IMR-90 (cell line): ENCODE measurements around the gene NPHP4. TPM values are rescaled to one million over a fixed set of nuclear protein-coding genes. Genes with fewer than 3 reads are reported as not detected.

ENCODE experiments used
- ATAC-seq: fragments of 200-7000 bp; cut with Tn5 transposase; 2 replicates; pipeline ENCODE4 v1.9.1; 2020; ENCODE audit warnings: low read depth, mild to moderate bottlenecking, moderate library complexity
- BruUV-seq: library from RNA; stranded (reverse); fragments of 400-500 nt; replicated peaks from 2 replicates; lab custom pipeline; 2021; lab: Mats Ljungman, UMichigan
- CTCF ChIA-PET: fragments of 300-600 bp; formaldehyde crosslinking; extraction: SDS; loops from one replicate; lab custom pipeline; 2021; ENCODE audit warnings: antibody characterized with exemption; lab: Yijun Ruan, JAX
- POLR2A ChIA-PET: fragments of 300-600 bp; sonication (Branson Sonifier 250); formaldehyde crosslinking; loops from one replicate; lab custom pipeline; 2022; ENCODE audit warnings: antibody characterized with exemption; ENCODE audit not compliant: unreplicated experiment; lab: Charles Lee
- DNase-seq: peaks from one replicate; pipeline ENCODE4 v3.0.0; 2013
- H2AFZ ChIP-seq: replicated peaks from 2 replicates; pipeline ENCODE3; 2013; ENCODE audit warnings: low read length, mild to moderate bottlenecking; ENCODE audit not compliant: poor library complexity
- H2AK5ac ChIP-seq: 2 replicates; pipeline ENCODE4 v1.6.1; 2013; ENCODE audit warnings: low read depth, low read length, inconsistent platforms
- H2AK9ac ChIP-seq: replicated peaks from 2 replicates; pipeline ENCODE3; 2013; ENCODE audit warnings: mild to moderate bottlenecking, low read depth, low read length, moderate library complexity; ENCODE audit not compliant: poor library complexity
- H2BK120ac ChIP-seq: 2 replicates; pipeline ENCODE4 v1.6.1; 2013; ENCODE audit warnings: low read depth, low read length, inconsistent platforms
- H2BK15ac ChIP-seq: 3 replicates; pipeline ENCODE4 v1.6.1; 2013; ENCODE audit warnings: low read depth, low read length, inconsistent platforms
- H2BK20ac ChIP-seq: 2 replicates; pipeline ENCODE4 v1.6.1; 2013; ENCODE audit warnings: low read depth, mild to moderate bottlenecking, inconsistent platforms, low read length, moderate library complexity
- H2BK5ac ChIP-seq: 2 replicates; pipeline ENCODE4 v1.6.1; 2013; ENCODE audit warnings: mild to moderate bottlenecking, low read depth, low read length, inconsistent platforms; ENCODE audit not compliant: poor library complexity, severe bottlenecking
- H3K14ac ChIP-seq: replicated peaks from 2 replicates; pipeline ENCODE4 v1.6.1; 2013; ENCODE audit warnings: low read depth, low read length, inconsistent platforms
- H3K18ac ChIP-seq: 2 replicates; pipeline ENCODE4 v1.6.1; 2013; ENCODE audit warnings: low read depth, low read length, control low read depth
- H3K23ac ChIP-seq: 2 replicates; pipeline ENCODE4 v1.6.1; 2013; ENCODE audit warnings: low read depth, low read length, inconsistent platforms
- H3K27ac ChIP-seq: 2 replicates; pipeline ENCODE4 v1.5.1; 2013; ENCODE audit warnings: mild to moderate bottlenecking, control low read depth, low read length; ENCODE audit not compliant: insufficient read depth
- H3K27me3 ChIP-seq: 2 replicates; pipeline ENCODE4 v1.6.1; 2013; ENCODE audit warnings: low read length; ENCODE audit not compliant: control insufficient read depth, insufficient read depth
- H3K36me3 ChIP-seq: 2 replicates; pipeline ENCODE4 v1.6.1; 2013; ENCODE audit warnings: low read length, mixed read lengths; ENCODE audit not compliant: control insufficient read depth, insufficient read depth
- H3K4ac ChIP-seq: 2 replicates; pipeline ENCODE4 v1.6.1; 2013; ENCODE audit warnings: low read depth, low read length, inconsistent platforms
- H3K4me1 ChIP-seq: 2 replicates; pipeline ENCODE4 v1.6.1; 2013; ENCODE audit warnings: low read length, mixed read lengths; ENCODE audit not compliant: control insufficient read depth, insufficient read depth
- H3K4me2 ChIP-seq: 2 replicates; pipeline ENCODE4 v1.6.1; 2013; ENCODE audit warnings: low read depth, mild to moderate bottlenecking, control low read depth, low read length, moderate library complexity
- H3K4me3 ChIP-seq: 2 replicates; pipeline ENCODE4 v1.5.1; 2013; ENCODE audit warnings: low read depth, mild to moderate bottlenecking, control low read depth, low read length, moderate library complexity; ENCODE audit not compliant: insufficient read depth
- H3K56ac ChIP-seq: 2 replicates; pipeline ENCODE4 v1.6.1; 2013; ENCODE audit warnings: low read length, inconsistent platforms; ENCODE audit not compliant: insufficient read depth; ENCODE audit errors: extremely low read depth
- H3K79me1 ChIP-seq, 2 experiments: 2 replicates each; pipeline ENCODE4 v1.6.1; 2013; ENCODE audit warnings: low read length in 2 of 2, inconsistent platforms in 1 of 2, low read depth in 1 of 2
- H3K9ac ChIP-seq: 2 replicates; pipeline ENCODE4 v1.6.1; 2013; ENCODE audit warnings: low read depth, low read length, control low read depth
- H3K9me1 ChIP-seq: 2 replicates; pipeline ENCODE4 v1.6.1; 2013; ENCODE audit warnings: low read length, inconsistent platforms; ENCODE audit not compliant: insufficient read depth
- H3K9me3 ChIP-seq: 2 replicates; pipeline ENCODE4 v1.6.1; 2013; ENCODE audit warnings: low read length; ENCODE audit not compliant: control insufficient read depth, insufficient read depth
- H4K20me1 ChIP-seq: 2 replicates; pipeline ENCODE4 v1.6.1; 2013; ENCODE audit warnings: low read length, inconsistent platforms; ENCODE audit not compliant: insufficient read depth
- H4K5ac ChIP-seq: 2 replicates; pipeline ENCODE4 v1.6.1; 2013; ENCODE audit warnings: mild to moderate bottlenecking, low read depth, low read length, control low read depth
- H4K8ac ChIP-seq, 2 experiments: 2 replicates each; pipeline ENCODE4 v1.6.1; 2013; ENCODE audit warnings: low read depth in 2 of 2, low read length in 2 of 2, control low read depth in 1 of 2, inconsistent platforms in 1 of 2
- H4K91ac ChIP-seq: 2 replicates; pipeline ENCODE4 v1.6.1; 2013; ENCODE audit warnings: low read depth, low read length, inconsistent platforms; ENCODE audit not compliant: insufficient read depth
- CEBPB ChIP-seq: IDR thresholded peaks from 2 replicates; pipeline ENCODE4 v1.6.1; 2012; ENCODE audit warnings: low read depth, low read length, improper control_type of control experiment
- CHD1 ChIP-seq: IDR thresholded peaks from 2 replicates; pipeline ENCODE4 v1.6.1; 2012; ENCODE audit warnings: low read depth, low read length, improper control_type of control experiment
- FOS ChIP-seq: fragments of 150-350 bp; IDR thresholded peaks from 2 replicates; pipeline ENCODE4 v1.6.1; 2016; ENCODE audit warnings: low read depth, low read length
- MAFK ChIP-seq: IDR thresholded peaks from 2 replicates; pipeline ENCODE4 v1.6.1; 2012; ENCODE audit warnings: low read depth, low read length, improper control_type of control experiment
- MXI1 ChIP-seq: IDR thresholded peaks from 2 replicates; pipeline ENCODE4 v1.6.1; 2012; ENCODE audit warnings: low read depth, mild to moderate bottlenecking, low read length, moderate library complexity, borderline replicate concordance
- NFE2L2 ChIP-seq: fragments of 150-350 bp; IDR thresholded peaks from 2 replicates; pipeline ENCODE4 v1.6.1; 2016; ENCODE audit warnings: low read depth, mild to moderate bottlenecking, low read length
- RAD21 ChIP-seq: IDR thresholded peaks from 2 replicates; pipeline ENCODE4 v1.6.1; 2012; ENCODE audit warnings: low read length, improper control_type of control experiment
- RFX5 ChIP-seq: IDR thresholded peaks from 2 replicates; pipeline ENCODE4 v1.8.0; 2012; ENCODE audit warnings: low read depth, mild to moderate bottlenecking, low read length, moderate library complexity
- SMC3 ChIP-seq: fragments of 150-350 bp; IDR thresholded peaks from 2 replicates; pipeline ENCODE4 v1.6.1; 2016; ENCODE audit warnings: low read depth, mild to moderate bottlenecking, antibody characterized with exemption, low read length, moderate library complexity
- WGBS, 2 experiments: methylation state at CpG; one replicate each; pipeline versions ENCODE4 v1.1.5 to v1.1.7; 2013; ENCODE audit warnings: missing lambda C conversion rate in 2 of 2; ENCODE audit not compliant: insufficient read length in 1 of 2; ENCODE audit errors: extremely low coverage in 2 of 2; 5-methylcytosine and 5-hydroxymethylcytosine counted together
- dilution Hi-C: fragments of 300-500 bp; cut with HindIII; formaldehyde crosslinking; loops from one replicate; pipeline ENCODE4 v1.14.3; 2018; ENCODE audit warnings: low sequenced_read_pairs; ENCODE audit not compliant: unreplicated experiment
- in situ Hi-C: fragments of 300-500 bp; cut with MboI; formaldehyde crosslinking; loops from 3 replicates; pipeline ENCODE4 v1.14.3; 2019; ENCODE audit warnings: low sequenced_read_pairs, inconsistent platforms, mixed read lengths
- intact Hi-C: fragments of 100-400 bp; cut with micrococcal nuclease; formaldehyde crosslinking; loops from 2 replicates; pipeline ENCODE4 v1.10.0; 2022
- polyA plus RNA-seq, 3 experiments: library from polyadenylated mRNA; depleted of rRNA; stranded (reverse); fragments of >200 nt; gene quantifications; 2 replicates each; pipeline ENCODE4 v1.2.3, GENCODE V29; 2012; ENCODE audit warnings: low replicate concordance in 1 of 3
- total RNA-seq: library from RNA; depleted of rRNA; stranded (reverse); fragments of >200 nt; gene quantifications from 2 replicates; pipeline ENCODE4 v1.2.3, GENCODE V29; 2012
- TF ChIP-seq, protein P1 (sequence below): fragments of 150-350 bp; IDR thresholded peaks from 2 replicates; pipeline ENCODE4 v1.6.1; 2017; ENCODE audit warnings: mild to moderate bottlenecking, antibody characterized with exemption, low read length, low read depth
- TF ChIP-seq, protein P2 (sequence below): fragments of 150-350 bp; IDR thresholded peaks from 2 replicates; pipeline ENCODE4 v1.6.1; 2016; ENCODE audit warnings: low read depth, mild to moderate bottlenecking, low read length, moderate library complexity, borderline replicate concordance
- TF ChIP-seq, protein P3 (sequence below): conservative IDR thresholded peaks from 2 replicates; pipeline ENCODE4 v1.5.1; 2012; ENCODE audit warnings: mild to moderate bottlenecking, low read depth, low read length, improper control_type of control experiment

Gene NPHP4
- total and polyA plus RNA-seq, 2 of the 4 experiments (the other 2 are of a cell fraction): 2.0 to 5.5 TPM

DNA sequence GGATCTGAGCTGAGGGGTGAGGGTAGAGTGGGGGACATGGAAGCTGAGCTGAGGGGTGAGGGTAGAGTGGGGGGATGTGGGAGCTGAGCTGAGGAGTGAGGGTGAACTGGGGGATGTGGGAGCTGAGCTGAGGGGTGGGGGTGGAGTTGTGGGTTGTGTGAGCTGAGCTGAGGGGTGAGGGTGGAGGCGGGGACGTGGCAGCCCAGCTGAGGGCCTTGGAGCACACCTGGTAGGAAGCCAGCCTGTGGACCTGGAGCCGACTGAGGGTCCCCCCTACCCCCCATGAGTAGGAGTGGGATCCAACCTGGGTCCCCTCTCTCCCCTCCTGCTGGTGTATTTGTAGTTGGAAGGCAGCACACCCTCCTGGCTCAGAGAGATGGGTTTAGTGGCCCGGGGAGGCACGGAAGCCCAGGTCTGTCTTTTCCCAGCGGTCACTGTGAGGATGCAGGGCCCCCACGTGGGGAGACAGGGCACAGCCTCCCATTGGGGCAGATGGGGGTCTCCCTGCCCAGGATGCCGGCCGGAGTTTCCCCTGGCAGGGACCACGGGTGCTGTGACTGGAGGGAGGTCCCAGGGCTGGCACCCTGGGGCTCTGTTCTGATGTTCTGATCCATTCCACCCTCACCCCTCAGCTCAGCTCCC is 13.2 kb upstream of the NPHP4 start:
- no peaks in the 10 kb centered on the region for H3K79me1 ChIP-seq
- H3K23ac ChIP-seq: no peak overlapping the region
- ChIA-PET POLR2A (no interaction called here), CTCF (no interaction called here)
- BruUV-seq: no TSS peak
- DNase-seq (no peak), ATAC-seq (no peak)
- no peak overlapping the region for H3K18ac ChIP-seq
- H3K9me1 ChIP-seq: no peaks in the 10 kb centered on the region
- H3K4ac ChIP-seq: no peak overlapping the region
- H2BK5ac ChIP-seq: no peak overlapping the region
- H3K27ac ChIP-seq: no peak overlapping the region
- peaks cover 2% of the 10 kb centered on the region; the same call in 1 of the 2 replicates for H3K4me1 ChIP-seq
- H3K36me3 ChIP-seq: no peaks in the 10 kb centered on the region
- TF ChIP-seq, protein P1, sequence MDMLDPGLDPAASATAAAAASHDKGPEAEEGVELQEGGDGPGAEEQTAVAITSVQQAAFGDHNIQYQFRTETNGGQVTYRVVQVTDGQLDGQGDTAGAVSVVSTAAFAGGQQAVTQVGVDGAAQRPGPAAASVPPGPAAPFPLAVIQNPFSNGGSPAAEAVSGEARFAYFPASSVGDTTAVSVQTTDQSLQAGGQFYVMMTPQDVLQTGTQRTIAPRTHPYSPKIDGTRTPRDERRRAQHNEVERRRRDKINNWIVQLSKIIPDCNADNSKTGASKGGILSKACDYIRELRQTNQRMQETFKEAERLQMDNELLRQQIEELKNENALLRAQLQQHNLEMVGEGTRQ: no peak
- no peak for TF ChIP-seq RAD21
- TF ChIP-seq CEBPB: no peak
- TF ChIP-seq FOS: no peak
- TF ChIP-seq MXI1: no peak
- TF ChIP-seq CHD1: no peak
- TF ChIP-seq NFE2L2: no peak
- TF ChIP-seq RFX5: no peak
- TF ChIP-seq, protein P2, sequence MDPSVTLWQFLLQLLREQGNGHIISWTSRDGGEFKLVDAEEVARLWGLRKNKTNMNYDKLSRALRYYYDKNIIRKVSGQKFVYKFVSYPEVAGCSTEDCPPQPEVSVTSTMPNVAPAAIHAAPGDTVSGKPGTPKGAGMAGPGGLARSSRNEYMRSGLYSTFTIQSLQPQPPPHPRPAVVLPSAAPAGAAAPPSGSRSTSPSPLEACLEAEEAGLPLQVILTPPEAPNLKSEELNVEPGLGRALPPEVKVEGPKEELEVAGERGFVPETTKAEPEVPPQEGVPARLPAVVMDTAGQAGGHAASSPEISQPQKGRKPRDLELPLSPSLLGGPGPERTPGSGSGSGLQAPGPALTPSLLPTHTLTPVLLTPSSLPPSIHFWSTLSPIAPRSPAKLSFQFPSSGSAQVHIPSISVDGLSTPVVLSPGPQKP: no peak
- TF ChIP-seq, protein P3, sequence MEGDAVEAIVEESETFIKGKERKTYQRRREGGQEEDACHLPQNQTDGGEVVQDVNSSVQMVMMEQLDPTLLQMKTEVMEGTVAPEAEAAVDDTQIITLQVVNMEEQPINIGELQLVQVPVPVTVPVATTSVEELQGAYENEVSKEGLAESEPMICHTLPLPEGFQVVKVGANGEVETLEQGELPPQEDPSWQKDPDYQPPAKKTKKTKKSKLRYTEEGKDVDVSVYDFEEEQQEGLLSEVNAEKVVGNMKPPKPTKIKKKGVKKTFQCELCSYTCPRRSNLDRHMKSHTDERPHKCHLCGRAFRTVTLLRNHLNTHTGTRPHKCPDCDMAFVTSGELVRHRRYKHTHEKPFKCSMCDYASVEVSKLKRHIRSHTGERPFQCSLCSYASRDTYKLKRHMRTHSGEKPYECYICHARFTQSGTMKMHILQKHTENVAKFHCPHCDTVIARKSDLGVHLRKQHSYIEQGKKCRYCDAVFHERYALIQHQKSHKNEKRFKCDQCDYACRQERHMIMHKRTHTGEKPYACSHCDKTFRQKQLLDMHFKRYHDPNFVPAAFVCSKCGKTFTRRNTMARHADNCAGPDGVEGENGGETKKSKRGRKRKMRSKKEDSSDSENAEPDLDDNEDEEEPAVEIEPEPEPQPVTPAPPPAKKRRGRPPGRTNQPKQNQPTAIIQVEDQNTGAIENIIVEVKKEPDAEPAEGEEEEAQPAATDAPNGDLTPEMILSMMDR: no peak
- no peak for TF ChIP-seq SMC3
- no peak for TF ChIP-seq MAFK
- H3K4me3 ChIP-seq: no peak overlapping the region
- no peak overlapping the region for H4K91ac ChIP-seq
- H3K4me2 ChIP-seq: no peak overlapping the region
- H3K9ac ChIP-seq: no peak overlapping the region
- H2BK120ac ChIP-seq: no peak overlapping the region
- WGBS, 2 experiments: no CpG with 5 or more reads among the region's 10 CpGs
- no peak overlapping the region for H4K8ac ChIP-seq
- dilution Hi-C loops: no loop called here
- H3K14ac ChIP-seq: no peak overlapping the region
- no peak overlapping the region for H4K5ac ChIP-seq
- no peak overlapping the region for H2AK9ac ChIP-seq
- no peak overlapping the region for H2BK20ac ChIP-seq
- no peak overlapping the region for H2AFZ ChIP-seq
- no peaks in the 10 kb centered on the region for H4K20me1 ChIP-seq
- H3K56ac ChIP-seq: no peak overlapping the region
- H2AK5ac ChIP-seq: no peak overlapping the region
- no peaks in the 10 kb centered on the region for H3K9me3 ChIP-seq
- in situ Hi-C loops: no loop called here
- H3K27me3 ChIP-seq: no peaks in the 10 kb centered on the region
- no peak overlapping the region for H2BK15ac ChIP-seq
- intact Hi-C loops: no loop called here
